ENCODE results near the gene ZBTB33. TPM values are rescaled to one million over a fixed set of nuclear protein-coding genes. Genes with fewer than 3 reads are reported as not detected.

Gene ZBTB33
- total and polyA plus RNA-seq, 4 donors, result 2.6 to 12.1 (median 5.7) TPM

DNA sequence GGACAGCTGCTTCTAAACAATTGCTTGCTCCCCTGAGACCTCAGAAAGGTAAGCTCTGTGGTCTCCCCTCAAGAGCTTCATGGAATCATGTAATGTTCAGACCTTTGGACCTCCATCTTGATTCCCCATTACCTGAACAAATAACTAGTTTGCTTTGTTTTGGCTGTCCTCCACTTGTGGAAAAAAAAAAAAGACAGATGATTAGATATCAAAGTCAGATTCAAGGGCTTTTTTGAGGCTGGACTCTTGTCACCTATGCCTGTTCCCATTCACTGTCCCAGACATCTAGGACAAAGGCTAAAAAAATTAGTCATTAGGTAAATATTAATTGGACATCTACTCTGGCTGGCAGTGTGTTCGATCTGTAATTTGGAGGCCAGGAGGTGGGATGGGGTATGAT is 47.3 kb downstream of the ZBTB33 start:
- intact Hi-C loops (cut with DNase I), result no loop called here
- H3K27me3 ChIP-seq (ENCODE audit: control insufficient read depth in 1 of 2, insufficient read depth in 2 of 2, low read length in 1 of 2), result no peaks in the 10 kb centered on the region
- no peak for ATAC-seq (ENCODE audit: low FRiP score)
- no peak overlapping the region for H3K27ac ChIP-seq (ENCODE audit: low read depth in 1 of 2, low read length in 2 of 2)
- H3K4me3 ChIP-seq (ENCODE audit: low read length in 2 of 2), result no peak overlapping the region
- DNase-seq, result no peak
- no peaks in the 10 kb centered on the region for H3K4me1 ChIP-seq (ENCODE audit: control insufficient read depth in 1 of 2, insufficient read depth in 2 of 2, low read length in 2 of 2)
- H3K9me3 ChIP-seq (ENCODE audit: control insufficient read depth, low read length), result no peaks in the 10 kb centered on the region
- WGBS, 2 donors, result 87 to 89% methylated on average over 1 of the region's 1 CpG
- no peaks in the 10 kb centered on the region for H3K36me3 ChIP-seq (ENCODE audit: control insufficient read depth in 1 of 2, insufficient read depth in 2 of 2, low read length in 1 of 2)

- intact Hi-C loops (cut with DNase I), result no loop called here
- ATAC-seq (ENCODE audit: low FRiP score), result no peak
- 75 to 84% methylated on average over 2 of the region's 2 CpGs for WGBS, 2 donors
These were observed 49.3 kb downstream of the ZBTB33 start for GRCh38 chrX:120299928-120300327.

DNA sequence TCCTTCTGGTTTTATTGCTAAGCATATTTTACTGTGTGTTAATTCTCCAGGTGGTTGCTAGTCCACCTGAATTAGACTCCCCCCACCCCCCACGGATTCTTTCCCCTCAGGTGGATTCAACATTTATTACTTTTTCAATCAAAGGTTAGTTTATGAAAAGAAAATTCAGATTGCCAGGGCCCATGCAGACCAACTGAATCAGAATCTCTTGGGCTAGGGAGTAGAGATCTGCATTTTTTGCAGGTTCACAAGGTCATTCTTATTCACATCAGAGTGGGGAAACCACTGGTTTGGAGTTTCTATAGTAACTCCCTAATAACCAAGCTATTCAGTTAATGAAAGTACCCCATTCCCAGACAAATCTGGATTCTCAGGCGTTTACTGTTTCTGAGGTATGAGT is 50.9 kb downstream of the ZBTB33 start:
- Histone ChIP-seq H3K27me3 (ENCODE audit: control insufficient read depth in 1 of 2, insufficient read depth in 2 of 2, low read length in 1 of 2) (no peaks in the 10 kb centered on the region), H3K4me3 (ENCODE audit: low read length in 2 of 2) (no peak overlapping the region), H3K4me1 (ENCODE audit: control insufficient read depth in 1 of 2, insufficient read depth in 2 of 2, low read length in 2 of 2) (no peaks in the 10 kb centered on the region), H3K36me3 (ENCODE audit: control insufficient read depth in 1 of 2, insufficient read depth in 2 of 2, low read length in 1 of 2) (no peaks in the 10 kb centered on the region), H3K9me3 (ENCODE audit: control insufficient read depth, low read length) (no peaks in the 10 kb centered on the region), H3K27ac (ENCODE audit: low read depth in 1 of 2, low read length in 2 of 2) (no peak overlapping the region)
- DNase-seq, result no peak
- intact Hi-C loops (cut with DNase I), result no loop called here
- ATAC-seq (ENCODE audit: low FRiP score), result no peak
- WGBS, 2 donors, result 28 to 60% methylated on average over 2 of the region's 2 CpGs

More at GRCh38 chrX:120299928-120300327, 49.3 kb downstream of the ZBTB33 start:
- Histone ChIP-seq H3K27me3 (ENCODE audit: control insufficient read depth in 1 of 2, insufficient read depth in 2 of 2, low read length in 1 of 2) (no peaks in the 10 kb centered on the region), H3K4me1 (ENCODE audit: control insufficient read depth in 1 of 2, insufficient read depth in 2 of 2, low read length in 2 of 2) (no peaks in the 10 kb centered on the region), H3K4me3 (ENCODE audit: low read length in 2 of 2) (no peak overlapping the region), H3K27ac (ENCODE audit: low read depth in 1 of 2, low read length in 2 of 2) (no peak overlapping the region), H3K9me3 (ENCODE audit: control insufficient read depth, low read length) (no peaks in the 10 kb centered on the region), H3K36me3 (ENCODE audit: control insufficient read depth in 1 of 2, insufficient read depth in 2 of 2, low read length in 1 of 2) (no peaks in the 10 kb centered on the region)
- no peak for DNase-seq

GRCh38 chrX:120301960-120302359 is 51.3 kb downstream of the ZBTB33 start:
- Histone ChIP-seq H3K27ac (ENCODE audit: low read depth in 1 of 2, low read length in 2 of 2) (no peak overlapping the region), H3K4me3 (ENCODE audit: low read length in 2 of 2) (no peak overlapping the region), H3K4me1 (ENCODE audit: control insufficient read depth in 1 of 2, insufficient read depth in 2 of 2, low read length in 2 of 2) (no peaks in the 10 kb centered on the region), H3K36me3 (ENCODE audit: control insufficient read depth in 1 of 2, insufficient read depth in 2 of 2, low read length in 1 of 2) (no peaks in the 10 kb centered on the region), H3K9me3 (ENCODE audit: control insufficient read depth, low read length) (no peaks in the 10 kb centered on the region), H3K27me3 (ENCODE audit: control insufficient read depth in 1 of 2, insufficient read depth in 2 of 2, low read length in 1 of 2) (no peaks in the 10 kb centered on the region)
- ATAC-seq (ENCODE audit: low FRiP score), result no peak
- intact Hi-C loops (cut with DNase I), result no loop called here
- DNase-seq, result no peak
- whole genome bisulfite sequencing, 2 donors, result 43 to 60% methylated on average over 4 of the region's 4 CpGs

GRCh38 chrX:120302434-120302833 is 51.8 kb downstream of the ZBTB33 start:
- no peak for ATAC-seq (ENCODE audit: low FRiP score)
- peak in 1 of 2 donors; percentile 60 for DNase-seq

DNA sequence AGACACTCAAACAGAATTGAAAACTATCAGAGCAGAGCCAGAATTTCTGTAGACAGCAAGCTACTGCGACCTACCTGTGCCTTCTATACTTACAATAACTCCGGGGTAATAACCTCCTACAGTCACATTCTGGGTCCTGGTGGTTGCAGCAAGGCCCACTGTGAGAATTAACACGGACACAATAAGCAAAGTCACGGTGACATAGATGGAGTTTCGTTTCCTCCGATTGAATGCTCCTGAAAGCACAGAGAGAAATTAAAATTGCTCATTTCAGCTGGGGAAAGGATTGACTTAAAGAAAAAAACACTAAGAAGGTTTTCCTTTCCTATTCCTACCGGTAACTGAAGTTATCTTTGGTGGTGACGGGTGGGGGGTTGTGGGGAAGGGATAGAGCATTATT is 53.6 kb downstream of the ZBTB33 start:
- ATAC-seq (ENCODE audit: low FRiP score) (no peak), DNase-seq (no peak)
- peaks cover 0 to 1% of the 10 kb centered on the region in 2 donors for H3K27me3 ChIP-seq (ENCODE audit: control insufficient read depth in 1 of 2, insufficient read depth in 2 of 2, low read length in 1 of 2)
- H3K27ac ChIP-seq (ENCODE audit: low read depth in 1 of 2, low read length in 2 of 2), result no peak overlapping the region
- no peaks in the 10 kb centered on the region for H3K4me1 ChIP-seq (ENCODE audit: control insufficient read depth in 1 of 2, insufficient read depth in 2 of 2, low read length in 2 of 2)
- no peak overlapping the region for H3K4me3 ChIP-seq (ENCODE audit: low read length in 2 of 2)
- WGBS, 2 donors, result 65 to 88% methylated on average over 8 of the region's 8 CpGs
- no peaks in the 10 kb centered on the region for H3K36me3 ChIP-seq (ENCODE audit: control insufficient read depth in 1 of 2, insufficient read depth in 2 of 2, low read length in 1 of 2)
- no peaks in the 10 kb centered on the region for H3K9me3 ChIP-seq (ENCODE audit: control insufficient read depth, low read length)
- intact Hi-C loops (cut with DNase I), result no loop called here

More at GRCh38 chrX:120302434-120302833, 51.8 kb downstream of the ZBTB33 start:
- Histone ChIP-seq H3K4me1 (ENCODE audit: control insufficient read depth in 1 of 2, insufficient read depth in 2 of 2, low read length in 2 of 2) (no peaks in the 10 kb centered on the region), H3K27ac (ENCODE audit: low read depth in 1 of 2, low read length in 2 of 2) (no peak overlapping the region), H3K9me3 (ENCODE audit: control insufficient read depth, low read length) (no peaks in the 10 kb centered on the region), H3K4me3 (ENCODE audit: low read length in 2 of 2) (no peak overlapping the region), H3K36me3 (ENCODE audit: control insufficient read depth in 1 of 2, insufficient read depth in 2 of 2, low read length in 1 of 2) (no peaks in the 10 kb centered on the region), H3K27me3 (ENCODE audit: control insufficient read depth in 1 of 2, insufficient read depth in 2 of 2, low read length in 1 of 2) (no peaks in the 10 kb centered on the region)
- WGBS, 2 donors, result 16 to 18% methylated on average over 4 of the region's 4 CpGs
- intact Hi-C loops (cut with DNase I), result no loop called here

DNA sequence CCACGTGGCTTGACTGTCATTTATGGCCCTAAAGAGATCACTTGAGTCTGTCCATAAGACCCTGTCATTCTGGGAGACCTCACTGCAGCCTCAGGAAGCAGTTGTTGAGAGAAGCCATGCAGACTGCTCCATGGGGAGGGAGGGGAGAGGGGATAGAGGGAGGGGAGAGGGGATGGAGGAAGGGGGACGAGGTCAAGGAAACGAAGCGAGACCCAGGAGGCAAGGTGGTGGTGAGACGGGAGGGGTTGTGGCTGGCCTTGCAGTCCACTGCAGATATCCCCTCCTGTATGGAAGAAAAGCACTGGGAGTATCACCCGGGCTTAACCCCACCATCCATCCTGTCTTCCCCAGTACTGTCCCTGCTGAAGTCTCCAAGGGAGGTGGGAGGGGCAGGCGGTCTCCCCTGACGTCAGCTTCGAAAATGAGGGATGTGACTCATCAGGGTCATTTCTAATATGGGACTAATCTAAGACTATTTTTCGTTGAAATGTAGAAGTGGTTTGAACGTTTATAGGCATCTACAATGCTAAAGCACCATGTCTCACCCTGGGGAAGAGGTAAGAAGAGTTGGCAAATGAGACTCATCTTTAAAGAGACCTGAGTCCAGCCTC is 55.0 kb downstream of the ZBTB33 start:
- 30 to 39% methylated on average over 11 of the region's 11 CpGs for WGBS, 2 donors
- no peak for DNase-seq
- Histone ChIP-seq H3K27me3 (ENCODE audit: control insufficient read depth in 1 of 2, insufficient read depth in 2 of 2, low read length in 1 of 2) (peaks cover 0 to 1% of the 10 kb centered on the region in 2 donors), H3K4me3 (ENCODE audit: low read length in 2 of 2) (no peak overlapping the region), H3K4me1 (ENCODE audit: control insufficient read depth in 1 of 2, insufficient read depth in 2 of 2, low read length in 2 of 2) (no peaks in the 10 kb centered on the region), H3K27ac (ENCODE audit: low read depth in 1 of 2, low read length in 2 of 2) (no peak overlapping the region), H3K9me3 (ENCODE audit: control insufficient read depth, low read length) (no peaks in the 10 kb centered on the region), H3K36me3 (ENCODE audit: control insufficient read depth in 1 of 2, insufficient read depth in 2 of 2, low read length in 1 of 2) (no peaks in the 10 kb centered on the region)
- intact Hi-C loops (cut with DNase I), result no loop called here
- ATAC-seq (ENCODE audit: low FRiP score), result no peak

DNA sequence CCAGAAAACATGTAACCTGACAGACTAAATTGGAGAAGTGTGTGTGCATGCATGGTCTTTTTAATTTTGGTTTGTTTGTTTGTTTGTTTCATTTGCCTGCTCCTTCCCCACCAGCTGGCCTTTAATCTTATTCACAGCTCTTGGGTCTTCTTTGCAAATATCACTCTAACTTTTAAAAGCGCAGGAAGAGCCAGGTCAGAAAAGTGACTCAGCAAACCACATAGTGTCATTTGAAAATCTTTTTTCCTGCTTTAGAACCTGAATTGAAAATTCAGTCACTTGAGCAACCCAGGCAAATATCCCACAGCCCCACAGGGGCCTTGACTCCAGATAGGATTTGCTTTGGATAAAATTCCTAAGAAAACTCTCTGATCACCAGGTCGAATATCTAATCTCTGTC is 56.0 kb downstream of the ZBTB33 start:
- WGBS, 2 donors, result 72 to 80% methylated on average over 2 of the region's 2 CpGs
- Histone ChIP-seq H3K36me3 (ENCODE audit: control insufficient read depth in 1 of 2, insufficient read depth in 2 of 2, low read length in 1 of 2) (no peaks in the 10 kb centered on the region), H3K9me3 (ENCODE audit: control insufficient read depth, low read length) (no peaks in the 10 kb centered on the region), H3K27me3 (ENCODE audit: control insufficient read depth in 1 of 2, insufficient read depth in 2 of 2, low read length in 1 of 2) (peaks cover 0 to 1% of the 10 kb centered on the region in 2 donors), H3K27ac (ENCODE audit: low read depth in 1 of 2, low read length in 2 of 2) (no peak overlapping the region), H3K4me1 (ENCODE audit: control insufficient read depth in 1 of 2, insufficient read depth in 2 of 2, low read length in 2 of 2) (no peaks in the 10 kb centered on the region), H3K4me3 (ENCODE audit: low read length in 2 of 2) (no peak overlapping the region)
- DNase-seq (no peak), ATAC-seq (ENCODE audit: low FRiP score) (no peak)
- intact Hi-C loops (cut with DNase I), result no loop called here

Data from aorta (tissue), 5 donors.